Caco-2 (cell line): ENCODE results near the gene AGAP1. TPM values are rescaled to one million over a fixed set of nuclear protein-coding genes. Genes with fewer than 3 reads are reported as not detected.

ENCODE experiments used
- BruUV-seq: library from RNA; stranded (reverse); fragments of 400-500 nt; replicated peaks from 2 replicates; lab custom pipeline; 2021; lab: Mats Ljungman, UMichigan
- CTCF ChIA-PET: fragments of 300-600 bp; sonication (Branson Sonifier 250); formaldehyde crosslinking; loops from one replicate; lab custom pipeline; 2022; ENCODE audit warnings: antibody characterized with exemption; lab: Charles Lee
- POLR2A ChIA-PET: fragments of 300-600 bp; sonication (Branson Sonifier 250); formaldehyde crosslinking; loops from one replicate; lab custom pipeline; 2022; ENCODE audit warnings: antibody characterized with exemption; lab: Charles Lee
- DNase-seq, 2 experiments: peaks; one replicate each; pipeline versions ENCODE4 v3.0.0 to v3.0.0-alpha.2; 2020 to 2022
- H3K27me3 ChIP-seq: replicated peaks from 2 replicates; pipeline ENCODE4 v1.6.0; 2011; ENCODE audit warnings: low read length; ENCODE audit not compliant: control insufficient read depth, insufficient read depth
- H3K36me3 ChIP-seq: 2 replicates; pipeline ENCODE4 v1.5.1; 2011; ENCODE audit warnings: low read length; ENCODE audit not compliant: control insufficient read depth, insufficient read depth
- H3K4me1 ChIP-seq: fragments of 250-450 bp; sonication (Bioruptor Pico); 2 replicates; pipeline ENCODE4 v1.5.1; 2020; ENCODE audit warnings: mild to moderate bottlenecking
- H3K4me3 ChIP-seq: 2 replicates; pipeline ENCODE4 v1.5.1; 2011; ENCODE audit warnings: low read depth, mild to moderate bottlenecking, control low read depth, low read length
- H3K9me3 ChIP-seq: fragments of 250-450 bp; sonication (Bioruptor Pico); 2 replicates; pipeline ENCODE4 v1.5.1; 2020; ENCODE audit warnings: mild to moderate bottlenecking, moderate library complexity
- H3K27ac Mint-ChIP-seq: one replicate; pipeline ENCODE4 v1.8.0; 2022; ENCODE audit warnings: mixed read lengths; ENCODE audit not compliant: unreplicated experiment
- H3K27me3 Mint-ChIP-seq: one replicate; pipeline ENCODE4 v1.8.0; 2022; ENCODE audit warnings: mixed read lengths; ENCODE audit not compliant: insufficient read depth, unreplicated experiment
- H3K36me3 Mint-ChIP-seq: one replicate; pipeline ENCODE4 v1.8.0; 2022; ENCODE audit warnings: mild to moderate bottlenecking, mixed read lengths; ENCODE audit not compliant: insufficient read depth, unreplicated experiment
- H3K4me1 Mint-ChIP-seq: one replicate; pipeline ENCODE4 v1.8.0; 2022; ENCODE audit warnings: low read depth, mixed read lengths; ENCODE audit not compliant: unreplicated experiment
- H3K4me3 Mint-ChIP-seq: one replicate; pipeline ENCODE4 v1.8.0; 2022; ENCODE audit warnings: mild to moderate bottlenecking, moderate library complexity, mixed read lengths; ENCODE audit not compliant: unreplicated experiment
- H3K9me3 Mint-ChIP-seq: one replicate; pipeline ENCODE4 v1.8.0; 2022; ENCODE audit warnings: mixed read lengths; ENCODE audit not compliant: unreplicated experiment
- CTCF ChIP-seq, 2 experiments: fragments of 200-600 bp in 1 of 2; IDR thresholded peaks; 1 replicate in 1 of 2; 2 replicates in 1 of 2; pipeline versions ENCODE4 v1.5.1 to v1.8.0; 2011 to 2022; ENCODE audit warnings: antibody characterized with exemption in 1 of 2, control low read depth in 1 of 2, inconsistent platforms in 1 of 2, low read depth in 1 of 2, low read length in 1 of 2, mild to moderate bottlenecking in 1 of 2, moderate library complexity in 1 of 2; ENCODE audit not compliant: insufficient read depth in 1 of 2, severe bottlenecking in 1 of 2, unreplicated experiment in 1 of 2
- intact Hi-C: fragments of 100-400 bp; cut with micrococcal nuclease; formaldehyde crosslinking; loops from one replicate; pipeline ENCODE4 v1.10.0; 2022; ENCODE audit not compliant: unreplicated experiment
- total RNA-seq: library from RNA; stranded (reverse); gene quantifications from 2 replicates; pipeline ENCODE4 v1.2.3, GENCODE V29; 2022

Gene AGAP1
- total RNA-seq, 1 experiment from 2014 or later = 41.7 TPM

DNA sequence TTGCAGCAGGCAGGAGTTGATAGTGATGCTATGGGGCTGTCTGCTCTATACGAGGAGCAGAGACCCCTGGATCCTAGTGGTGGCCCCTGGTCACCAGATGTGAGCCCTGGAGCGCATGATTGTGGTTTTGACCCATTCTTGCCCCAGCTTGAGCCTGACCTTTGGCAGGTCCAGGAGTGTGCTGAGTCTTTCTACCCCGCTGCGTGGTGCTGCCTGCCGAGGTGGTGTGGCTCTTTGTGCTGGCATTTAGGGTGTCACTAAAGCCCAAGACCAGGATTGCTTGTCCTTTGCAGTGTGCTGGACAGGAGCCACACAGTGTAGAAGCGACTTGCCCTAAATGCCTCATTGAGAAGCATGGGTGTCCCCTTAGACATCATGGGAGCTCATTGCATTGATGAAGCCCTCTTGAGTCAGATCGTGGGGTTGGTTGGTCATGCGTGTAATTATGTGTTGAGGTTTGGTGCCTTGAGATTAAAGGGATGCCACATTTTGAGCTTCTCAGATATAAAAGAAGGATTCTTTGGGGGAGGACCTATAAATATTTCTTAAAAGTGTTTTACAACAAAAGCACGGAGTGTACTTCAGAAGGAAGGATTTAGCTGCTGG is 88.3 kb downstream of the AGAP1 start:
- Histone ChIP-seq H3K9me3 (no peaks in the 10 kb centered on the region), H3K4me3 (no peak overlapping the region), H3K27me3 (no peaks in the 10 kb centered on the region), H3K4me1 (no peaks in the 10 kb centered on the region), H3K36me3 (no peaks in the 10 kb centered on the region)
- intact Hi-C loops = no loop called here
- no peaks in the 10 kb centered on the region for H3K9me3 Mint-ChIP-seq
- DNase-seq = no peak
- H3K27me3 Mint-ChIP-seq = no peaks in the 10 kb centered on the region
- no TSS peak for BruUV-seq
- ChIA-PET POLR2A (no interaction called here), CTCF (interaction anchor here (0.6 kb wide), 1 partner anchor 12 kb away, joined by 3 read pairs; no protein-coding TSS in a partner anchor)
- H3K4me1 Mint-ChIP-seq = no peaks in the 10 kb centered on the region
- peaks cover 4% of the 10 kb centered on the region for H3K36me3 Mint-ChIP-seq
- H3K27ac Mint-ChIP-seq = no peak overlapping the region
- no peak overlapping the region for H3K4me3 Mint-ChIP-seq
- TF ChIP-seq CTCF (IDR thresholded peaks at IDR 0.05; ENCODE audit: insufficient read depth in 1 of 2, low read depth in 1 of 2, low read length in 1 of 2, severe bottlenecking in 1 of 2, unreplicated experiment in 1 of 2) = no peak

GRCh38 chr2:235582729-235583128 is 88.9 kb downstream of the AGAP1 start:
- peaks cover 1% of the 10 kb centered on the region for H3K36me3 Mint-ChIP-seq
- CTCF ChIA-PET = interaction anchor here (0.6 kb wide), 1 partner anchor 11 kb away, joined by 3 read pairs; no protein-coding TSS in a partner anchor
- Histone ChIP-seq H3K27me3 (no peaks in the 10 kb centered on the region), H3K4me3 (no peak overlapping the region), H3K36me3 (no peaks in the 10 kb centered on the region), H3K9me3 (no peaks in the 10 kb centered on the region), H3K4me1 (no peaks in the 10 kb centered on the region)
- intact Hi-C loops = no loop called here
- H3K27ac Mint-ChIP-seq = no peak overlapping the region
- H3K27me3 Mint-ChIP-seq = no peaks in the 10 kb centered on the region
- no peak for DNase-seq
- no peak for TF ChIP-seq CTCF (IDR thresholded peaks at IDR 0.05; ENCODE audit: insufficient read depth in 1 of 2, low read depth in 1 of 2, low read length in 1 of 2, severe bottlenecking in 1 of 2, unreplicated experiment in 1 of 2)
- BruUV-seq = no TSS peak
- H3K4me1 Mint-ChIP-seq = no peaks in the 10 kb centered on the region
- no peak overlapping the region for H3K4me3 Mint-ChIP-seq
- POLR2A ChIA-PET = no interaction called here
- H3K9me3 Mint-ChIP-seq = no peaks in the 10 kb centered on the region

- H3K4me3 Mint-ChIP-seq = no peak overlapping the region
- no peaks in the 10 kb centered on the region for H3K9me3 Mint-ChIP-seq
- no peak for DNase-seq
- no peaks in the 10 kb centered on the region for H3K27me3 Mint-ChIP-seq
- H3K27me3 ChIP-seq = no peaks in the 10 kb centered on the region
- intact Hi-C loops = no loop called here
- H3K4me1 ChIP-seq = no peaks in the 10 kb centered on the region
- no peak overlapping the region for H3K4me3 ChIP-seq
- no peaks in the 10 kb centered on the region for H3K9me3 ChIP-seq
- POLR2A ChIA-PET = no interaction called here
- no peaks in the 10 kb centered on the region for H3K36me3 ChIP-seq
- H3K27ac Mint-ChIP-seq = no peak overlapping the region
- H3K36me3 Mint-ChIP-seq = no peaks in the 10 kb centered on the region
- no peak for TF ChIP-seq CTCF (IDR thresholded peaks at IDR 0.05; ENCODE audit: insufficient read depth in 1 of 2, low read depth in 1 of 2, low read length in 1 of 2, severe bottlenecking in 1 of 2, unreplicated experiment in 1 of 2)
- CTCF ChIA-PET = no interaction called here
- H3K4me1 Mint-ChIP-seq = no peaks in the 10 kb centered on the region
- BruUV-seq = no TSS peak
Measured at GRCh38 chr2:235583144-235583543, 89.3 kb downstream of the AGAP1 start.
